Forelimb muscle (tissue), 1 donor: ENCODE data around the gene AGPAT4. TPM values are rescaled to one million over a fixed set of nuclear protein-coding genes. Genes with fewer than 3 reads are reported as not detected.
"Not testable (repeated sequence)": the region's sequence is repeated elsewhere in the genome, so short reads cannot be mapped to it uniquely, and the experiment has no call there.

Experiments used
- DNase-seq: peaks from one replicate; pipeline ENCODE4 v3.0.0-alpha.2; 2013; ENCODE audit warnings: low read depth
- polyA plus RNA-seq: library from polyadenylated mRNA; unstranded; fragments of 120-200 nt; gene quantifications from one replicate; pipeline ENCODE4 v1.2.1, GENCODE V29; 2013; ENCODE audit not compliant: insufficient read length

The AGPAT4 gene
- polyA plus RNA-seq, 1 donor, result 9.8 TPM

DNA sequence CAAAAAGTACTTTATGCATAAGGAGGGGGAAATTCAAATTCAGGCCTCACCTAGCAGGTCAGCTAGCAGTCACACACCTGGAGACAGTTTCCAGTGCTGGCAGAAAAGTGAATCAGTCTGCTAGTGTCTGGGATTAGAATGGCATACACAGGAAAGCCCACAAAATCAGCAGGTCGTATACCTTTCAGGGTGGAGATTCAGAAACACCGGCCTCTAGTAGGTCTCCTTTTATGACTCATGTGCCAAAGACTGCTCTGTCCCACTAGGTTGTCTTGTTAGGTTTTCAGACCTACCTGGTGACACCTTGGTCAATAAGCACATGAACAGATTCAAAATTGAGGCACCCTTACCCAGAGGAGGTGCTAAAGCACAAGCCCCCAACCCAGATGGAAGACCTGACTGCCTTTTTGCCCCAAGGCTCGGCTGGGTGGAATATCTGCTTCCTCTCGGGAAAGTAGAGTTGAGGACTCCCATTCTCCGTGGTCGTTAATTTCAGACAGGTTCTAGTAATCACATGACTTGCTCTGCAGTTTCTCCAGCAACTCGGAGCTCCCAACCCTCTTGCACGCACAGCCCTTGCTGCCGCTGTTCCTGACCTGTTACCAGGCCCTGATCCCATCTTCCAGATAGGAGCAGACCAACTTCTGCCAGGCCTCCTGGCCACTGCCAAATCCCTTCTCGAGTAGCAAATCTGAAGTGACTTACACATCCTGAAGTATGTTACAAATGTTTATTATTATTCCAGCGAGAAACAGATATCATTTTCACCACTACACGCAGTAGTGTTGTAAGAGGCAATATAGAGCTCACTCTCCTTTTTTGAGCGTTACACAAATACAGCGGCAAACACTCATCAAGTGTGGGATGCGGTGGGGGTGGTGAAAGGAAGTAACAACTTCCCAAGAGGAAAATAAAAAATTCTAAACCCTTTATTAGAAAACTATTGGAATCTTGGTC lies 46.6 kb downstream of the AGPAT4 start:
- DNase-seq, result no peak

DNA sequence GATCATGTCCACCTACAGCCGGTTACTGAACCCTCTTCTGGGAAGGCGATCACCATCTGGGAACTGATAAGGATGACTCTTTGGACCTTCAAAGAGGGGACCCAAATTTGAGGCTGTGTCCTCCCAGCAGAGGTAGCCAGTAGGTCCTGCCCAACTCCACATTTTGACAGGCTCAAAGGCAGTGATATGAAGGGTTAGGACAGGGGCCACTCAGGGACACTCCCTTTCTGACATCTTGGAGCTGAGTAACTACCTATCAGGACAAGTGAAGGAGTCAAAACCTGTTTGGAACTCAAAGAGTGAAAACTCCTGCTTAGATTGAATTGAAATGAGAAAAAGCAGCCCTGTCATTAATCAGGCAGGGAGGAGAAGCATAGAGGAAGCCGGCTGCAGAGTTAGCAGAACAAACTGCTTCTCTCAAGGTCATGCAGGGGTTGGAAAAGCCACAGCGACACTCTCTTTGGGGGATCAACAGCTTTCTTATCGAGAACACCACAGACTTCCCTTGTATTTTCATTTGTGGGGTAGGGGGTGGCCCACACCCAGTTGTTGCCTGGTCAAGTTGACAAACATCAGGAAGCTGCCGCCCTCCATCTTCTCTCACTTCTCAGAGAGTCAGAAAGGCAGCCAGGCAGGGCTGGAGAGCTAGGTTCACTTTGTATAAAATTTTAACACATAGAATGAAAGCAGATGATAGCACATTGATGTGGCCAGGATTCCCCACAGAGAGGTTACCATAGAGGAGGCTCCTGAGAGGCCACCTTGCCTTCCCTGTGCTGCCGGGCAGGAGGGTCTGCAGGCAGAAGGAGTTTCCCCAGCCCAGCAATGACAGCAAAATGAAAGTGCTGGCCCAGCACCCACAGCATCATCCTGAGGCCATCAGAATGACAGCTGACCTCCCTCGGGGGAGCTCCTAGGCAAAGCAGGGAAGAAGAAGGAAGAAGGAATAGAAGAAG lies 47.6 kb downstream of the AGPAT4 start:
- no peak for DNase-seq

DNA sequence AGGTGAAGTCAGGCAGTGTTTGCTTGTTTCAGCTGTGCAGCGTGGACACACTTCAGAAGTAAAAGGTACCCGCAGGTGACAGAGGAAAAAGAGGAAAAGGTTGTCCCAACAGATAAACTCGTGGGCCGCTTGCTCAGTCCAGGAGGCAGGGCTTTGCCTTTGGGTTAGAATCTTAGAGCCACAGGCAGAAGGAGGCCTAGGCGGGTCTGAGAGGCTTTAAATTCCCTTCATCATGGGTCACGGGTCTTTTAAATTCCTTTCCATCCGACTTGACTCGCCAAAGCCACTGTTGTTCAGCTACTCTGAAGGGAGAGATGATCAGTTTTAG lies 48.2 kb downstream of the AGPAT4 start:
- DNase-seq, result no peak

DNA sequence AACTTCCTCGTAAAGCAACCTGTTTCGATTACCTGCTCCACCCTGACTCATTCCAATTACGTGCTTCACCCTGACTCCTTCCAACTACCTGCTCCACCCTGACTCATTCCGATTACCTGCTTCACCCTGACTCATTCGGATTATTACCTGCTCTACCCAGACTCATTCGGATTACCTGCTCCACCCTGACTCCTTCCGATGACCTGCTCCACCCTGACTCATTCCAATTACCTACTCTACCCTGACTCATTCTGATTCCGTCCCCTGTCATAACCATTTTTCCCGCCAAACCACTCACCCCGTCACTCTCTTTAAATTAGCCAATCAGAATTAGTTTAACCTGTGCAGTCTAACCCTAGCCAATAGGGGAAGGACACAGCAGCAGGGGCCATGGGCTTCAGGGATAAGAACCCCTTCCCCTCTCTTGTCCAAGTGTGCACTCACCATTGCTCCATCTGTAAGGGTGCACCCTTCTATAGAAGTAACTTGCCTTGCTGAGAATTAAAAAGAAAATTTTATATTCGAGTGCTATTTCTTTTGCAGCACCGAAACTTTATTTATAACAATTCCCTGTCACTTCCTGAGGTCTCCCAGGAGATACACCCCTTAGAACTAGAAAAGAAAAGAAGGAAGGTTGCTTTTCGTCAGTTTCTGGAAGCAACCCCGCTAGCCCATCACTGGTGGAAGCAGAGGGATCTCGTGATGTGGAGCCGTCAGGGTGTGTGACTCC lies 48.7 kb downstream of the AGPAT4 start:
- not testable (repeated sequence) for DNase-seq

DNA sequence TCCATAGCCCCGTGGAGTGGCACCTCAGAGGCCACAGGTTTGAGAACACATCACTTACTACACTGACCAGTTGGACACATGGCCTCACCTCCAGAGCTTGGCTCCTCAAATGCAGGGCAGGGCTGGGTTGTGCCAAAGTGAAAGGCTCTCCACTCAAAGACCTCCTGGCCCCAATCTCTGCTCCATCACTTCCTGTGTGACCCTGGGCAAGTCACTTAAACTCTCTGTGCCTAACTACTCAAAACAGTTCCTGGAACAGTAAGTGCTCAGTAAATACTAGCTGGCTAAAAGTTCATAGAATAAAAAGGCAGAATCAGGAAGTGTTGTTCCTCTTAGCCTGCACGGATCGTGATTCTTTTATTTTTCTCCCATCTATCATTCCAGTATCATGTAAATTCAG lies 50.2 kb downstream of the AGPAT4 start:
- no peak for DNase-seq

DNA sequence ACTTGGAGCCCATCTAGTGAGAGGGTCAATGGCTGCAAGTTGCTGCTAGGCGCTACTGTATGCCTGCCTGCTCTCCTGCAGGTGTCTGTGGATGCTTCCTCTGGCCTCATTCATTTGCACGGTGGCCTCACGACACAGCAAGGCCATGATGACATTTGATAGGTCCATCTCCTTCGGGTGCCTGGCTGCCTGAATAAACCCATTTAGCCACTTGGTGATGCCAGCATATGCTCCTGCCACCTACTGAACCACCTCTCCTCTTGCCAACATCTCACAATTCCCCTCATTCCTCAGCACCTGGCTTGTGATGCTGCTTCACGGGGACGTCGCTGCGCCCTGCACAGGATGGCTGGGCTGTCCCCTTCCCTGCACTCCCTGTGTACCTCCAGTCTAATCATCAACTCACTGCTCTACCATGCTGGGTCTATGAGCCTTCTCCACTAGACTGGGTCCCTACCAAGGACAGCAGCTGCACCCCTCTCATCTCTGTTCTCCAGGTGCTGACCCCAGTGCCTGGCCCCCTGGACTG lies 51.1 kb downstream of the AGPAT4 start:
- DNase-seq, result no peak

DNA sequence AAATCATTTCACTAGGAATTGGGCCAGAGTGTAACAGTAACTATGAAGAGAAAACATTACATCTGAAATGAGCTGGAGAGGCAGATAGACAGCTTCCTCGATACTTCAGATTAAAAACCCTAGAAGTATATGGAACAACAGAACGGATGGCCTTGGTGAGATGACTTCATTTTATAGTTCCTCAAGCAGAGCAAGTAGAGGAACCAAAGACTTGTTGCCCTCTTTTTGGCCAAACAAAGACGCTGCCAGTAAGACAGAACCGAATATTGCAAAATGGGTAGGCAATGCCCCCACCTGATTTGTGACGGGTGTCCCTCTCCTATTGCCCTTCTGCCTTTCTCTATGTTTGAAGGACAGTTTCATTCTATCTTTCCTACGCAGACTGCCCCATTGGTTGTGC lies 53.5 kb downstream of the AGPAT4 start:
- no peak for DNase-seq

DNA sequence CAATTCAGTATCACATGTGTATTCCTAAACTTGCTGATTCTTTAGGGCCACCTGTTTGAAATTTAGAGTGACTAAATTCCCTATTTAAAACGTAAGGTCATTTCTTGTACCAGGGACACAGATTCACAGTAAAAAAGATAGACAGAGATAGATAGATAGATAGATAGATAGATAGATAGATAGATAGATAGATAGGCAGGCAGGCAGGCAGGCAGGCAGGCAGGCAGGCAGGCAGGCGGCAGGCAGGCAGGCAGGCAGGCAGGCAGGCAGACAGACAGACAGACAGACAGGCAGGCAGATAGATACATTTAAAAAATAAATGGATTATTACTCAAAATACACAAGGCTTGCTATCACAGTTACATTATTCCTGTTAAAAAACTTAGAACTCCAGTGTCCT lies 54.2 kb downstream of the AGPAT4 start:
- DNase-seq, result no peak

DNA sequence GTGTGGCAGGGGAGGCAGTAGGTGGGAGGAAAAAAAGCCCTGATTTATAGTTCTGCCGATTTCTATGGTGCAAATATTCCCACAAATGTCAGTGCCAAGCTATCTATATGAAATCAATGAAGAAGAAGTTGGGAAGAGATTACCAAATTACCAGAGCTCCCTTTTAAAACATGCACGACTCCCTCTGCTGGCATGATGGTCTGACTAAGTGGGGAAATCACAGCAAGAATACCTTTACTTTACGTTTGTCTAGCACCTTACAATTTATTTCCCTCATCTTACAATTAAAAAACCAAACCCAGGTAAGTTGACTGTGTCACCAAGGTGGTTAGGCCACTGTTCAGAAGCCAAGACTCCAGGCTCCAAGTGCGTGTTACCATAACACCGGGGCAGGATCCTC lies 55.6 kb downstream of the AGPAT4 start:
- no peak for DNase-seq

DNA sequence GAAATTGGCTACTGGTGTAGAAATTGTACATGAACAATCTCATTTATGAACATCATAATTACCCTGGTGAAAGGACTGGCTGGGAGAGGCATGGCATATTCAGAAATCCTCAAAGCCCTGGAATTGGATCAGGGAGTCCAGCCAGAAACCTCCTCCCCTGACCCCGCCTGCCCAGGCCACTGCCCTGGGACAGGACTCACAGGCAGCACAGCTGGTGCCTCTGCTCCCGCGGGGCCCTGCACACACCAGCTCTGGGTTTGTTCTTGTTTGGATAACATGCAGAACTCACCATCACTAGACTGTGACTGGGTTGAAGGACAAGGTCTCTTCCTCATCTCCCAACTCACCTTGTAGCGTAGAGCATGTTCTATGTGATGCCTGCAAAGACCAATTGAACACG lies 56.2 kb downstream of the AGPAT4 start:
- no peak for DNase-seq

DNA sequence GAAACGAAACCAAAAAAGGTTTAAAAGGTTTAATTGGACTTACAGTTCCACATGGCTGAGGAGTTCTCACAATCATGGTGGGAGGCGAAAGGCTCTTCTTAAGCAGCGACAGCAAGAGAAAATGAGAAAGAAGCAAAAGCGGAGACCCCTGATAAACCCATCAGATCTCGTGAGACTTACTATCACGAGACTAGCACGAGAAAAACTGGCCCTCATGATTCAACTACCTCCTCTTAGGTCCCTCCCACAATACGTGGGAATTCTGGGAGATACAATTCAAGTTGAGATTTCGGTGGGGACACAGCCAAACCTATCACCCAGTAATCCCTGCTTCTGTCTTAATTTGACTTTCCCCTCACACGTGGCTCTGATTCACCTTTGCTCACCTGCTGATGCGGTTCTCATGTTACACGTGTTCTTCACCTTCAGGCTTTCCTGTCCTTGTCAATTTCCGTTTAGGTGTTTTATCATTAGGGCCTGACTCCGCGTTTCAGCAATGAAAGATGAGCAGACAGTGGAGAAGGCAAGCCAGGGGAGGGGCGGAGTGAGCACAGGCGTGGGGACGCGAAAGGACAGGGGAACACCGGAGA lies 57.1 kb downstream of the AGPAT4 start:
- no peak for DNase-seq

DNA sequence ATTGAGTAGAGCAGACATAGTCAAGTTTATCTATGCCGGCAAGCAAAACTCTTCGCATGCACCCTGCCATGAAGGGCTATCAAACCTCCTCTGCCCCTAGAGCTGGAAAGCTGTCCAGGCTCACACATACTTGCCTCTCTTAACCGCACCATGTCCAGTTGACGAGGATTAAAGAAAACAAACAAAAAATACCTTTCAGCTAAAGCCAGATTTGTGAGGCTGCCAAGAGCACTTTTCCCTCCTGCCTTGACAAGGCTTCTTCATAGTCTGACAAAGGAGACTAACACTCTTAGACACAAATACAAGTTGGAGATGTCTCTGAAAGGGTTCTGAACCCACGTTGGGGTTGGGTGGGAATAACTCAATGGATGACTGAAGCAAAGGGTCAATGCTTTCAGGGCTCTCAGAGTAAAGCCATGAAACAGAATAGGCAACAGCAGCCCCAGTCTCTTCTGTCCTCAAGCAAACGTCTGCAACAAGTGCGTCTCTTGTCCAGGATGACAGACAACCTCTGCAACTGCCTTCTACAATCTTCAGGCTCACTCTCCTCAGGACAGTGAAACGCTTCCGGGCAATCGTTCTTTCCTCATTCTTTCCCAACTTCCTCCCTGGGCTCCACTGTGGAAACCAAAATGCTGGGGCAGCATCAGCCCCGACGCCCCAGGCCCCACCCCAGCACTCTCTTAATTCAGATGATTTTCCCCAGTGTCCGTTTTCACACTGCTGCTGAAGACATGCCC lies 57.8 kb downstream of the AGPAT4 start:
- no peak for DNase-seq

DNA sequence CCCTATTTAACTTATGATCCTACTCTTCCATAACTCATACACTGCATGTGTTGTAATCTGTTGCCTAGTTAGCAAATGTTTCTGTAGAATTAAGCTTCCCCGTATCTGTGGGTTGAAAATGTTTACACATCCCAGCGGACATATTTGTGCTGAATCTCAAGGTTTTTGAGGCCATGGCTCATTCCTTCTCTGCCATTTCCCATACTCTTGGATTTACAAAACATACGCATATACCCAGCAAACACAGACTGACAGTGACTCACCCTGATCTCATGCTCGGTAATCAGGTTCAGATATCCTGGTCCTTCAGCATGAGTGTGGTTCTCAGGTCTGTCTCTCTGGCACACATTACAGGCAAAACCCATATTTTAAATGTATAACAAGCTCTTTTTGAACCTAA lies 58.7 kb downstream of the AGPAT4 start:
- no peak for DNase-seq

DNA sequence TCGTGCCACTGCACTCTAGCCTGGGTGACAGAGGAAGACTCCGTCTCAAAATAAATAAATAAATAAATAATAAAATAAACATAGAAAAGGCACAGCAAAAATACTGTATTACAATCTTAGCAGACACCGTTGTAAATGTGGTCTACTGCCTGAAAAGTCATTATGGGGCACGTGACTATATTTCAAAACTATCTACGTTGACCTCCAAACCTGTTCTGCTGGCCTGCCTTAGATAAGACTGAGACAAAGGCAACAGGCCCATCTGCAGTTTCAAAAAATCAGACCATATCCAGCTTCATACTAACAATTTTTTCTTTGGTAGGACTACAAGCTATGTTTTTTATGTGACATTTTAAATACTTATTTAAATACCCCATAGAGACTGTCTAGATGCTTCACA lies 59.1 kb downstream of the AGPAT4 start:
- DNase-seq, result no peak

DNA sequence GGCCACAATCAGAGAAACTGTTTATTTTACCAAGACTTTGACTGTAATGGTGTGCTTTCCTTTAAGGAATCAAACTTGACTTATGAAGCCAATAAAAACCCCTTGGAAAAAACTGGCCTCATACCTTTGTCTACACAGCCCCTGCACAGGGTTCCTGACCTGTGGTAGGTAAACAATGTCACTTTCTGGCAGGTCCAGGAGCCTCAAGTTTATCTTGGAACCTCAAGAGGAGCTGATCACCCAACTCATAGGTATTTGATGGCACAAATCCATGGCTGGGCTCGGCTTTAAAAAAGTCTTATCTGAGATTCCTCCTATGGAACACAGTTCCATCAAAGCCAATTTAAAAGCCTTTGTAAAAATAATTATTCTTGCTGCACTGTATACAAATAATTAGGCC lies 61.0 kb downstream of the AGPAT4 start:
- DNase-seq, result no peak

DNA sequence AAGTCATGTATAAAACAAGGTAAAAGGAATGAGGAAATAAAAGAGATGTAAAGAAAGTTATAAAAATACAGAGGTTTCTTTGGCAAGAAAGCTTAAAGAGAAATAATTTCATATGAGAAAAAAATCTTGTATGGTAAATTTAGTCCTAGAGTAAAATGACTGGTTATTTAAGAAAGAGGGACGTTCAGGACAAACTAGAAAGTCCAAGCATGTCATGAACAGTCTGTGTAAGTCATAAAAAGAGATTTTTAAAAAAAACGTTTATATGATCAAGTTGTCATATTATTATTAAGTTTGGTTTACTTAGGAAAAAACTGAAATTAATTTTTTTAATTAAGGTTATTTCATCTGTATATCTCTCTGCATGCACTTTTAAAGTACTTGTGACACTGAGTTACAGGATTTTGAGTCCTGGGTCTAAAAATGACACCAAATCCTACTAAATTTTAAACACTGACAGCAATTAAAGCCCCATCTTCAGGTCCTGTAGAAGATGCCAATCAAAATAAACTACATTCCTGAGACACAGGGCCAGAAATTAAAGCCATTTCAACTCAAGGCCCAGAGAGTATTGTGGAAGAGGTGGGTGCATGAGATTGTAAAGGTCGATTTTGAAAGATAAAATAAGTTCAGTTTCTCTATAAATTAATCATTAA lies 62.4 kb downstream of the AGPAT4 start:
- no peak for DNase-seq

DNA sequence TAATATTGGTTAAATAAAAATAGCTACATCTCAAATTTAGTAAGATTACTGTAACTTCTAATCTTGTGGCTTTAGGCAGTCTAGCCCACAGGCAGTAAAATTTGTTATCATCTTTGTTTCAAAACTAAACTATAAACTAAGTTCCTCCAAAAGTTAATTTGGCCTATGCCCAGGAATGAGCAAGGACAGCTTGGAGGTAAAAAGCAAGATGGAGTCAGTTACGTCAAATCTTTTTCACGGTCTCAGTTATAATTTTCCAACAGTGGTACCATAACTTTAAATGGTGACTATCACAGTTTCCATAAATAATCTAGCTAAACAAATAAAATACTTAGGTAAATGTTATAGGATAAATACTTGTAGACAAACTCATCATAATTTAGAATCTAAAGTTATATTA lies 63.0 kb downstream of the AGPAT4 start:
- DNase-seq, result no peak

DNA sequence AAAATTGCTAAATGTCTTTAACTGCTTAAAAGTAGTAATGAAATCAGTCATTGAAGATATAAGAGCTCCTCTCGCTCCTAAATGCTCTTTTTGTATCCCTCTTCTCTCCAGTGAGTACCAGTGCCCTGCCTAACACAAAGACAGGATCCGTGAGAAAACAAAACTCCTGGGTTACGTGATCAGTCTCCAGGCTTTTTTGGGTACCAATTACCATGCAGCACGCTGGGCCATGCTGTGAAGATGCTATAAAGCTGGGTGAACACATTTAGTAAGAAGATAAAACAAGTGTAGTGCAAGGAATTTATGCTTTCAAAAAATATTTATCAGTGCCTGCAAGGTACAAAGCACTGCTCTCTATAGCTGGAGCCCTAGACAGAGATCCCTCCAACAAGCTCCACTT lies 66.7 kb downstream of the AGPAT4 start:
- DNase-seq, result no peak

DNA sequence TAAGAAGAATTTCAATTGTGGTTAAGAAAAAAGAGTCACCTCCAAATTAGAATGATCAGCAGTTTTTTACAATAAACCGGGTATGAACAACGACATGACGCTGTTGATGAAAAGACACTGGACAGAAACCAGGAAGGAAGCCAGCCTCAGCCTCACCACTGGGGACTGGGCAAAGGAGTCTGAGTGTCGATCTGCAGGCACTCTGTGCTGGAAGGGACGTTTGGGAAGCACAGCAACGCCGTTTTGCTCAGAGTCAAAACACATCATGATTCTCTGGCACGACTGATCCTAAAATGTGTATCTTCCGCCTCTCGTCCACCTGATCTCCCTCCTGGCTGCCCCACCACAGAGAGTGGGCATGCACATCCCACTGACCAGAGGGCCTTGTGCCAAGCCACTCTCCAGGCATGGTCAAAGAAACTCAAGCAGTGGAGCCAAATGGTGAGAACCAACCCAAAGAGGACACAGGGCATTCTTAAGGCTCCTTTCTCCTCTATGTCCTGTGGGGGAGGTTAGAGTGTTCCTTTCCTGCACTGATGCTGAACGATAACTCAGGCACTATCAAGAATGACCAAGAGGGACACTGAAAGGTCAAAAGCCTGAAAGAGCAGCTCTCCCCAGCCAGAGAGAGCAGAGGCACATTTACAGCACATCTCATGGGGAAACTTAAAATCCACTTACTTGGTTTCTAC lies 68.8 kb downstream of the AGPAT4 start:
- no peak for DNase-seq
